HG03354 (cell line): ENCODE results near the gene PON3.

Experiments
- ATAC-seq: cut with Tn5 transposase; IDR thresholded peaks from one replicate; pipeline ENCODE4 v1.9.1; 2021; ENCODE audit warnings: mild to moderate bottlenecking; ENCODE audit not compliant: unreplicated experiment, poor library complexity, severe bottlenecking

The PON3 gene

GRCh38 chr7:95365151-95365550, 31.0 kb downstream of the PON3 start:
- no peak for ATAC-seq

GRCh38 chr7:95357623-95358022, 38.6 kb downstream of the PON3 start:
- no peak for ATAC-seq

GRCh38 chr7:95342642-95343307, 53.4 kb downstream of the PON3 start:
- ATAC-seq, result no peak

GRCh38 chr7:95342029-95342428, 54.1 kb downstream of the PON3 start:
- ATAC-seq, result no peak

GRCh38 chr7:95340491-95340890, 55.7 kb downstream of the PON3 start:
- no peak for ATAC-seq

- ATAC-seq, result no peak
Measured at GRCh38 chr7:95338832-95339231, 57.3 kb downstream of the PON3 start.

- no peak for ATAC-seq
Measured at GRCh38 chr7:95335093-95335492, 61.1 kb downstream of the PON3 start.

GRCh38 chr7:95334447-95334846, 61.7 kb downstream of the PON3 start:
- ATAC-seq, result no peak

GRCh38 chr7:95330961-95331337, 65.2 kb downstream of the PON3 start:
- ATAC-seq, result peak; percentile 37

GRCh38 chr7:95330204-95330960, 65.8 kb downstream of the PON3 start:
- peak; percentile 97 for ATAC-seq

- no peak for ATAC-seq
Measured at GRCh38 chr7:95327356-95327755, 68.8 kb downstream of the PON3 start.

GRCh38 chr7:95324431-95324830, 71.7 kb downstream of the PON3 start, which contains the start of gene PON1:
Gene PON1 (minus strand): TSS chr7:95324532. CDS start chr7:95324475, 57 bp downstream.
- ATAC-seq, result peak; percentile 72

- ATAC-seq, result no peak
Measured at GRCh38 chr7:95323410-95324129, 72.6 kb downstream of the PON3 start.

GRCh38 chr7:95322854-95323253, 73.3 kb downstream of the PON3 start:
- no peak for ATAC-seq

GRCh38 chr7:95322396-95322795, 73.8 kb downstream of the PON3 start:
- ATAC-seq, result no peak

GRCh38 chr7:95321720-95322119, 74.5 kb downstream of the PON3 start:
- no peak for ATAC-seq

GRCh38 chr7:95320651-95321050, 75.5 kb downstream of the PON3 start:
- ATAC-seq, result no peak

- ATAC-seq, result no peak
Measured at GRCh38 chr7:95319570-95319969, 76.6 kb downstream of the PON3 start.

GRCh38 chr7:95318501-95319100, 77.6 kb downstream of the PON3 start:
- no peak for ATAC-seq

GRCh38 chr7:95317966-95318365, 78.2 kb downstream of the PON3 start:
- no peak for ATAC-seq
